Upper lobe of left lung (tissue), 4 donors: Measurements from ENCODE around the gene GRHL3.

Source experiments
- CTCF ChIP-seq, 6 experiments: fragments of 450-650 bp in 4 of 6; fragments of 200-600 bp in 2 of 6; sonication (generic) in 2 of 6; IDR thresholded peaks; one replicate each; pipeline ENCODE4 v1.5.1; 2016 to 2019; ENCODE audit warnings: antibody characterized with exemption in 6 of 6
- EP300 ChIP-seq, 4 donors: sonication (generic); formaldehyde crosslinking; IDR thresholded peaks; one replicate each; pipeline ENCODE4 v1.5.1; 2017; ENCODE audit warnings: antibody characterized with exemption in 4 of 4, control low read depth in 2 of 4
- POLR2A ChIP-seq, 4 donors: fragments of 450-650 bp; IDR thresholded peaks; one replicate each; pipeline ENCODE4 v1.5.1; 2016 to 2017; ENCODE audit warnings: antibody characterized with exemption in 4 of 4, mild to moderate bottlenecking in 2 of 4
- POLR2AphosphoS5 ChIP-seq, 2 donors: sonication (generic); formaldehyde crosslinking; IDR thresholded peaks; one replicate each; pipeline ENCODE4 v1.5.1; 2017; ENCODE audit warnings: antibody characterized with exemption in 2 of 2

GRCh38 chr1:24362982-24363614 lies 43.9 kb downstream of the GRHL3 start:
- TF ChIP-seq CTCF (IDR thresholded peaks at IDR 0.05) (no peak), POLR2A (IDR thresholded peaks at IDR 0.05) (no peak), EP300 (IDR thresholded peaks at IDR 0.05) (no peak), POLR2AphosphoS5 (IDR thresholded peaks at IDR 0.05) (no peak)
